Measurements from ENCODE around the gene NHERF1. TPM values are rescaled to one million over a fixed set of nuclear protein-coding genes. Genes with fewer than 3 reads are reported as not detected.

Gene NHERF1
- total and polyA plus RNA-seq, 2 of the 8 experiments (the other 6 are each of a cell fraction or from before 2014, with no cell fraction given): 92.9 to 99.2 TPM

DNA sequence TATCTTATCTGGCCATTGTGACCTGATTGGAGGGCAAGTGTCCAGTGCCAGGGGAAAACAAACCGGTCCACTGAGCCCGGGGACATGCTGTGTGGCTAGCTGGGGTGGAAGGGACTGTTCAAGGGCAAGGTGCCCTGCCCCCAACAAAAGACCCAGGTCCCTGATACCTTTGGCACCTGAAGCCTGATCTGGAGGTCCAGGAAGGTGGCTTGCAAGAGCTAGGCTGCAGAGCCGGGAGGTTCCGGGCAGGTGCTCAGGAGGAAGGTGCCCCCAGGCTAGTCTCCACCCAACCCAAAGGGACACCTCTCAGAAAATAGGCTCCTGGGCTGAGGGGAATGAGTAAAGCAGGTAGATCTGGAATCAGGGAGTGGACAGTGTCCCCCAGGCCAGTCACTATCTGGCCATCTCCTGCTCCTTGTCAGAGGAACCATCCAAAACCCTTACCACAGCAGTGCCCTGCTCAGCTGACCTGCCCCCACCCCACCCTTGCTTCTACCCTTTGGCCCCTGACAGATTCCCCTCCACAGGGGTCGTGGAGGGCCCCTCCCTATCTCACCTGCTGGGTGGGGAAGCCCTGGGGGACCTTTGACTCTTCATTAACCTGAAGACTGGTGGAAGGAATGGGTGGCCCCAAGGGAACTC lies 21.5 kb downstream of the NHERF1 start (continued):
- TF ChIP-seq TBP (IDR thresholded peaks at IDR 0.05; ENCODE audit: low read depth, low read length): no peak
- no peak for TF ChIP-seq TEAD4 (IDR thresholded peaks at IDR 0.05; ENCODE audit: low read depth, low read length)
- TF ChIP-seq KDM5A (IDR thresholded peaks at IDR 0.05; ENCODE audit: low read length): no peak
- TF ChIP-seq BACH1 (IDR thresholded peaks at IDR 0.05; ENCODE audit: low read length): no peak

Data from H1 (cell line).